Bronchial epithelial cell (primary cell): ENCODE measurements around the gene LANCL3. TPM values are rescaled to one million over a fixed set of nuclear protein-coding genes. Genes with fewer than 3 reads are reported as not detected.
"Not testable (repeated sequence)": the region's sequence is repeated elsewhere in the genome, so short reads cannot be mapped to it uniquely, and the experiment has no call there.

Experiments used
- DNase-seq: peaks from one replicate; pipeline ENCODE4 v3.0.0-alpha.2; 2010; ENCODE audit warnings: low read depth
- FAIRE-seq: peaks from 2 replicates; lab custom pipeline; 2011; peaks lifted over from hg19 to GRCh38; lab: Jason Lieb, UNC
- H3K27me3 ChIP-seq: 2 replicates; pipeline ENCODE4 v1.5.1; 2011; ENCODE audit warnings: low read length; ENCODE audit not compliant: control insufficient read depth, insufficient read depth
- H3K36me3 ChIP-seq: 2 replicates; pipeline ENCODE4 v1.5.1; 2011; ENCODE audit warnings: low read length; ENCODE audit not compliant: control insufficient read depth, insufficient read depth
- H3K4me3 ChIP-seq: 2 replicates; pipeline ENCODE4 v1.5.1; 2011; ENCODE audit warnings: mild to moderate bottlenecking, low read depth, low read length, control low read depth
- total RNA-seq: library from RNA; depleted of rRNA; stranded (reverse); fragments of >200 nt; gene quantifications from 2 replicates; pipeline ENCODE4 v1.2.1, GENCODE V29; 2014
- TF ChIP-seq, protein P1 (sequence below): IDR thresholded peaks from 2 replicates; pipeline ENCODE4 v1.5.1; 2011; ENCODE audit warnings: mild to moderate bottlenecking, moderate library complexity, low read length, control low read depth, inconsistent platforms; ENCODE audit not compliant: insufficient read depth, severe bottlenecking

LANCL3 gene
- 0.26 TPM in 2 replicates for total RNA-seq

DNA sequence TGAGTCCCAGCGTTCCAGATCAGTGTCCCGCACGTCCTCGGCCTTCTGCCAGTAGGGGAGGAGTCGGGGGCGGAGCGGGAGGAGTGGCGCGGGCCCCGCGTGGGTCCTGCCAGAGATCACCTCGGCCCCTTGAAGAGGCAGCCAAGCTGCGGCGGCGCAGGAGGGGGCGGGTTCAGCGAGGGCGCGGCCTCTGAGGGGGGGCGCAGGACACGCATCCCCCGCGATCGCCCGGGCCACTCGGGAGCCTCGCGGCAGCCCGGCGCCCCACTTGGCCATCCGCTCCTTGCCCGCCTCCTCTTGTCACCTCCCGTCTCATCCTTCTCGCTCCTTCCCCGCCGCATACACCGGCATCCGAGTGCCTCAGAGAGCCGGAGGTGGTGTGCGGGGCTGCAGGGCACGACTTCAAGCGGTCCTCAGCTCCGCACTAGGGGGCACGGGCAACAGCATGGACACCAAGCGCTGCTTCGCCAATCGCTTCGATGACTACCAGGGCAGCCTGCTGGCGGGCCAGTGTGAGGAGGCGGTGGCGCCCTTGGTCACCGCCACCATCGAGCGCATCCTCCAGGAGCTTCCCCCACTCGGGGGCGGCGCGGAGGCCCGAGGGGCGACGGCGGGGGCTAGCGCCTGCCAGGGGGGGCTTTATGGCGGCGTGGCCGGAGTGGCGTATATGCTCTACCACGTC, at the start of gene LANCL3:
Gene LANCL3 (plus strand): TSS at position 236 of the 682 bp plus-strand sequence. CDS start 210 bp downstream, at position 446.
- not testable (repeated sequence) for FAIRE-seq, H3K36me3 ChIP-seq, DNase-seq, H3K27me3 ChIP-seq
- peak within 1 kb of the TSS; percentile 30 for H3K4me3 ChIP-seq

DNA sequence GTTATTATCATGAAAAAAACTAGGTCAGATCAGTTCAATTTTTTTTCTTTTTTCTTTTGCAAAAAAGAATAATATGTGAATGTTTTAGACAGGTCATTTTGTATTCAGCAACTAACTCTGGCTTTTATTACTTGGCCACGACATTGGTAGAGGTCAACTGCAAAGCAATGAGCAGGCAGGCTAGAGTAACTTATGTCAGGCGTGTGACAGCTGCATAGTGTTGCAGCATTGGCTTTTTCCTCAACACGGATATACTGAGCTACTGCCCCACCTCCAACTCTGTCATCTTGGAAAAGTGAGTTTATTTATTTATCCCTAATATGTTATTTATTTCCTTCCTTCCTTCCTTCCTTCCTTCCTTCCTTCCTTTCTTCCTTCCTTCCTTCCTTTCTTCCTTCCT, 47.8 kb upstream of the LANCL3 start:
- FAIRE-seq, result peak; percentile 36
- not testable (repeated sequence) for H3K27me3 ChIP-seq, H3K36me3 ChIP-seq, H3K4me3 ChIP-seq, DNase-seq

DNA sequence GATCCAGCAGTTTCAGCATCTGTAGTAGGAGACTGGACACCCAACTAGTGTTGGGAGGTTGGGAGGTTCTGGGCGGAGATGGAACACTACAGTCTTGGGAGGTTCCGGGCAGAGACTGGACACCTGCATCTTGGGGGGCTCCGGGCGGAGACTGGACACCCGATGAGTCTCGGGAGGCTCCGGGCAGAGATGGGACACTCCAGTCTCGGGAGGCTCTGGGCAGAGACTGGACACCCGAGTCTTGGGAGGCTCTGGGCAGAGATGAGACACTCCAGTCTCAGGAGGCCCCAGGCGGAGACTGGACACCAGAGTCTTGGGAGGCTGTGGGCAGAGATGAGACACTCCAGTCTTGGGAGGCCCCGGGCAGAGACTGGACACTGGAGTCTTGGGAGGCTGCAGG, 29.5 kb upstream of the LANCL3 start:
- TF ChIP-seq, protein P1, sequence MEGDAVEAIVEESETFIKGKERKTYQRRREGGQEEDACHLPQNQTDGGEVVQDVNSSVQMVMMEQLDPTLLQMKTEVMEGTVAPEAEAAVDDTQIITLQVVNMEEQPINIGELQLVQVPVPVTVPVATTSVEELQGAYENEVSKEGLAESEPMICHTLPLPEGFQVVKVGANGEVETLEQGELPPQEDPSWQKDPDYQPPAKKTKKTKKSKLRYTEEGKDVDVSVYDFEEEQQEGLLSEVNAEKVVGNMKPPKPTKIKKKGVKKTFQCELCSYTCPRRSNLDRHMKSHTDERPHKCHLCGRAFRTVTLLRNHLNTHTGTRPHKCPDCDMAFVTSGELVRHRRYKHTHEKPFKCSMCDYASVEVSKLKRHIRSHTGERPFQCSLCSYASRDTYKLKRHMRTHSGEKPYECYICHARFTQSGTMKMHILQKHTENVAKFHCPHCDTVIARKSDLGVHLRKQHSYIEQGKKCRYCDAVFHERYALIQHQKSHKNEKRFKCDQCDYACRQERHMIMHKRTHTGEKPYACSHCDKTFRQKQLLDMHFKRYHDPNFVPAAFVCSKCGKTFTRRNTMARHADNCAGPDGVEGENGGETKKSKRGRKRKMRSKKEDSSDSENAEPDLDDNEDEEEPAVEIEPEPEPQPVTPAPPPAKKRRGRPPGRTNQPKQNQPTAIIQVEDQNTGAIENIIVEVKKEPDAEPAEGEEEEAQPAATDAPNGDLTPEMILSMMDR, result no peak
- DNase-seq (no peak), FAIRE-seq (no peak)
- Histone ChIP-seq H3K27me3 (no peaks in the 10 kb centered on the region), H3K4me3 (no peak overlapping the region), H3K36me3 (no peaks in the 10 kb centered on the region)

DNA sequence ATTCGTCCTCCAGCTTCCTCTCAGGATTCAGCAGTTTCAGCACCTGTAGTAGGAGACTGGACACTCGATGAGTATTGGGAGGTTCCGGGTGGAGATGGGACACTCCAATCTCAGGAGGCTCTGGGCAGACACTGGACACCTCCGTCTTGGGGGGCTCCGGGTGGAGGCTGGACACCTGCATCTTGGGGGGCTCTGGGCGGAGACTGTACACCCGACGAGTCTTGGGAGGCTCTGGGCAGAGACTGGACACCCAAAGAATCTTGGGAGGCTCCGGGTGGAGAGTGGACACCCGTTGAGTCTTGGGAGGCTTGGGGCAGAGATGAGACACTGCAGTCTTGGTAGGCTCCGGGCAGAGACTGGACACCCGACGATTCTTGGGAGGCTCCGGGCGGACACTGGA, 28.7 kb upstream of the LANCL3 start:
- DNase-seq (no peak), FAIRE-seq (no peak)
- TF ChIP-seq, protein P1, result no peak
- Histone ChIP-seq H3K27me3 (no peaks in the 10 kb centered on the region), H3K4me3 (no peak overlapping the region), H3K36me3 (no peaks in the 10 kb centered on the region)

DNA sequence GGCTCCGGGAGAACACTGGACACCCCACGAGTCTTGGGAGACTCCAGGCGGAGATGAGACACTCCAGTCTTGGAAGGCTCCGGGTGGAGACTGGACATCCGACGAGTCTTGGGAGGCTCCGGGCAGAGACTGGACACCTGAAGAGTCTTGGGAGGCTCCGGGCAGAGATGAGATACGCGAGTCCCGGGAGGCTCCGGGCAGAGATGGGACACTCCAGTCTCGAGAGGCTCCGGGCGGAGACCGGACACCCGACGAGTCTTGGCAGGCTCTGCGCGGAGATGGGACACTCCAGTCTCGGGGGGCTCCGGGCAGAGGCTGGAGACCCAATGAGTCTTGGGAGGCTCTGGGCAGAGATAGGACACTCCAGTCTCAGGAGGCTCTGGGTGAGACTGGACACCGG, 28.1 kb upstream of the LANCL3 start:
- TF ChIP-seq, protein P1, result no peak
- no peak for DNase-seq
- FAIRE-seq, result no peak
- Histone ChIP-seq H3K36me3 (no peaks in the 10 kb centered on the region), H3K27me3 (no peaks in the 10 kb centered on the region), H3K4me3 (no peak overlapping the region)

DNA sequence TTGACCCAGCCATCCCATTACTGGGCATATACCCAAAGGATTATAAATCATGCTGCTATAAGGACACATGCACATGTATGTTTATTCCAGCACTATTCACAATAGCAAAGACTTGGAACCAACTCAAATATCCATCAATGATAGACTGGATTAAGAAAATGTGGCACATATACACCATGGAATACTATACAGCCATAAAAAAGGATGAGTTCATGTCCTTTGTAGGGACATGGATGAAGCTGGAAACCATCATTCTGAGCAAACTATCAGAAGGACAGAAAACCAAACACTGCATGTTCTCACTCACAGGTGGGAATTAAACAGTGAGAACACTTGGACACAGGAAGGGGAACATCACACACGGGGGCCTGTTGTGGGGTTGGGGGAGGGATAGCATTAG, 26.9 kb upstream of the LANCL3 start:
- not testable (repeated sequence) for FAIRE-seq, H3K27me3 ChIP-seq, H3K36me3 ChIP-seq, DNase-seq, H3K4me3 ChIP-seq

DNA sequence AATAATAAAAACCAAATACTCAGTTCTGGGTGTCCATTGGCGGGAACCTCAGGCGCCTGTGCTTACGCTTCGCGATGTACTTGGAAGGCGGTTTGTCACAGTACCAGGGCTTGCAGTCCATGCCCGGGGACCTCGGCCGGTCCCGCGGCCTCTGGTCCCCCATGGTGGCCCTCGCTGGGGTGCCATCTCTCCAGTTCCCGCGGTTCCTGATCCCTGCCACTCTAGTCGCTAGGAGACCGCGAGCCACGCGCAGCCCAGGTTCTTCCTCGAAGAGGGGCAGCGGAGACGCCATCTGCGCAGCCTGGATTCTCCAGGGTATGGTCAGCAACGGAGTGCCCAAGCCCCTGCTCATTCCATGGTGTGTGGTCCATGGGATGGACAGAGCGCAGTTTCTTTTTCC, 26.4 kb upstream of the LANCL3 start:
- Histone ChIP-seq H3K36me3 (no peaks in the 10 kb centered on the region), H3K27me3 (no peaks in the 10 kb centered on the region), H3K4me3 (no peak overlapping the region)
- DNase-seq (no peak), FAIRE-seq (no peak)
- TF ChIP-seq, protein P1, result no peak

DNA sequence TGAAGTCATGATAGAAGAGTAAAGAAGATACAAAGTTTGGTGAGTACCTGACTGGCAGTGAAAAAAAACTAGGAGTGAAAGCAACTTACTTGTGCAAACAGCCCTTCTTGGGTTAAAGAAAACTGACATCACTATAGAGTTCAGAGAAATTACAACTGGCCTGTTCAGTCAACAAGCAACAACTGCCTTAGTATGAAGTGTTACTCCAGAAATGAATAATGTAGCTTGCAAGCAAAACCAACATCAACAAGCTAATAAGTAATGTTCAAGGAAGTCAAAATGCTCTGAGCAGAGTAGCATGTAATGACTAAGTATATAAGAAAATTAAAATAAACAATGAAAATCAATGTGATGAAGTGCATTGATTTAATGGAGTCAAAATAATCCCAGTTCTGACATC, 21.8 kb upstream of the LANCL3 start:
- not testable (repeated sequence) for H3K36me3 ChIP-seq, H3K4me3 ChIP-seq, FAIRE-seq, DNase-seq, H3K27me3 ChIP-seq
